Liver (tissue), 3 donors: ENCODE results near the gene CAMSAP1.

Experiments used
- ATF3 ChIP-seq: IDR thresholded peaks from 2 replicates; pipeline ENCODE4 v1.6.1; 2016; ENCODE audit warnings: antibody characterized with exemption
- CTCF ChIP-seq: fragments of 150-350 bp; IDR thresholded peaks from 2 replicates; pipeline ENCODE4 v1.5.1; 2017; ENCODE audit warnings: improper control_type of control experiment, low read depth, low read length; ENCODE audit not compliant: missing input control
- EGR1 ChIP-seq, 2 donors: IDR thresholded peaks; 2 replicates each; pipeline ENCODE4 v1.6.1; 2016 to 2018; ENCODE audit warnings: antibody characterized with exemption in 2 of 2, low read depth in 2 of 2
- GABPA ChIP-seq, 2 donors: IDR thresholded peaks in 1 of 2; conservative IDR thresholded peaks in 1 of 2; 2 replicates each; pipeline ENCODE4 v1.6.1; 2016; ENCODE audit warnings: antibody characterized with exemption in 2 of 2, mild to moderate bottlenecking in 1 of 2, moderate library complexity in 1 of 2
- JUND ChIP-seq, 2 donors: IDR thresholded peaks; 2 replicates each; pipeline ENCODE4 v1.6.1; 2016; ENCODE audit warnings: antibody characterized with exemption in 2 of 2
- MAX ChIP-seq: IDR thresholded peaks from 2 replicates; pipeline ENCODE4 v1.6.1; 2016; ENCODE audit warnings: antibody characterized with exemption
- RXRA ChIP-seq, 2 donors: IDR thresholded peaks; 2 replicates each; pipeline ENCODE4 v1.6.1; 2017 to 2018; ENCODE audit warnings: antibody characterized with exemption in 2 of 2, mild to moderate bottlenecking in 1 of 2
- TAF1 ChIP-seq: conservative IDR thresholded peaks from 2 replicates; pipeline ENCODE4 v1.6.1; 2016; ENCODE audit warnings: antibody characterized with exemption, mild to moderate bottlenecking
- YY1 ChIP-seq: IDR thresholded peaks from 2 replicates; pipeline ENCODE4 v1.6.1; 2016; ENCODE audit warnings: antibody characterized with exemption, mild to moderate bottlenecking
- TF ChIP-seq, protein P1 (sequence below): IDR thresholded peaks from 2 replicates; pipeline ENCODE4 v1.6.1; 2016; ENCODE audit warnings: antibody characterized with exemption
- TF ChIP-seq, protein P2 (sequence below): IDR thresholded peaks from 2 replicates; pipeline ENCODE4 v1.6.1; 2016; ENCODE audit warnings: antibody characterized with exemption, mild to moderate bottlenecking
- donor health status: healthy.
- donor health status: healthy.

DNA sequence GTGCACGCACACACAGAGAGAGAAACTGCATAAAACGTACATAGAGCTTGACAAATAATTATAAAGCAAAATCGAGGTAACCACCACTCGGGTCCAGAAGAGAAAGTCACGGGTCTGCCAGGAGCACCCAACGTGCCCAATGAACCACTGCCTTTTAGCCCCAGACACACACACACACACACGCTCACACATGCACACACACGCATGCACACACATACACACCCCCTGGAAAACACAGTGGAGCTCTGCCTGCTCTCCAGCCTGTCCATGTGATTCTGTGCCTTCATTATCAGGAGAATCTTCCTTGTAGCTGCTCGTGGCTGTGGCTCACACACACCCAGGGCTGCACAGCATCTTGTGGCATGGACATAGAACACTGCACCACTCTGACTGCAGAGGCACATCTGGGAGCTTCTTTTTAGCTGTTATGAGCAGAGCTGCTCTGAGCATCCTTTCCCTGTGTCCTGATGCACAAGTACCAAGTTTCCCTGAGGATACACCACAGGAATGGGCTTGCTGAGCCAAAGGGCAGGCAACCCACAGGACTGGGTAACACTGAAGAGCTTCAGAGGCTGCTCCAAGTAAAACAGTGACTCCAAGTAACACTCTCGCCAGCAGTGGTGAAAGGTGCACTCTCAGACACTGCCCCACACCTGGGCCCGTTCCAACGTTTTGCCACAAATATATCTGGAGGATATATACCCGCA is 58.9 kb downstream of the CAMSAP1 start:
- TF ChIP-seq JUND (IDR thresholded peaks at IDR 0.05) (no peak), CTCF (no peak), MAX (no peak), ATF3 (no peak), GABPA (IDR thresholded peaks at IDR 0.05 in 1 of 2, conservative IDR thresholded peaks at IDR 0.05 in 1 of 2) (no peak), TAF1 (no peak), YY1 (no peak), RXRA (IDR thresholded peaks at IDR 0.05) (no peak), EGR1 (IDR thresholded peaks at IDR 0.05; ENCODE audit: low read depth in 2 of 2) (no peak)
- TF ChIP-seq, protein P1, sequence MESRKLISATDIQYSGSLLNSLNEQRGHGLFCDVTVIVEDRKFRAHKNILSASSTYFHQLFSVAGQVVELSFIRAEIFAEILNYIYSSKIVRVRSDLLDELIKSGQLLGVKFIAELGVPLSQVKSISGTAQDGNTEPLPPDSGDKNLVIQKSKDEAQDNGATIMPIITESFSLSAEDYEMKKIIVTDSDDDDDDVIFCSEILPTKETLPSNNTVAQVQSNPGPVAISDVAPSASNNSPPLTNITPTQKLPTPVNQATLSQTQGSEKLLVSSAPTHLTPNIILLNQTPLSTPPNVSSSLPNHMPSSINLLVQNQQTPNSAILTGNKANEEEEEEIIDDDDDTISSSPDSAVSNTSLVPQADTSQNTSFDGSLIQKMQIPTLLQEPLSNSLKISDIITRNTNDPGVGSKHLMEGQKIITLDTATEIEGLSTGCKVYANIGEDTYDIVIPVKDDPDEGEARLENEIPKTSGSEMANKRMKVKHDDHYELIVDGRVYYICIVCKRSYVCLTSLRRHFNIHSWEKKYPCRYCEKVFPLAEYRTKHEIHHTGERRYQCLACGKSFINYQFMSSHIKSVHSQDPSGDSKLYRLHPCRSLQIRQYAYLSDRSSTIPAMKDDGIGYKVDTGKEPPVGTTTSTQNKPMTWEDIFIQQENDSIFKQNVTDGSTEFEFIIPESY, result no peak
- TF ChIP-seq, protein P2, sequence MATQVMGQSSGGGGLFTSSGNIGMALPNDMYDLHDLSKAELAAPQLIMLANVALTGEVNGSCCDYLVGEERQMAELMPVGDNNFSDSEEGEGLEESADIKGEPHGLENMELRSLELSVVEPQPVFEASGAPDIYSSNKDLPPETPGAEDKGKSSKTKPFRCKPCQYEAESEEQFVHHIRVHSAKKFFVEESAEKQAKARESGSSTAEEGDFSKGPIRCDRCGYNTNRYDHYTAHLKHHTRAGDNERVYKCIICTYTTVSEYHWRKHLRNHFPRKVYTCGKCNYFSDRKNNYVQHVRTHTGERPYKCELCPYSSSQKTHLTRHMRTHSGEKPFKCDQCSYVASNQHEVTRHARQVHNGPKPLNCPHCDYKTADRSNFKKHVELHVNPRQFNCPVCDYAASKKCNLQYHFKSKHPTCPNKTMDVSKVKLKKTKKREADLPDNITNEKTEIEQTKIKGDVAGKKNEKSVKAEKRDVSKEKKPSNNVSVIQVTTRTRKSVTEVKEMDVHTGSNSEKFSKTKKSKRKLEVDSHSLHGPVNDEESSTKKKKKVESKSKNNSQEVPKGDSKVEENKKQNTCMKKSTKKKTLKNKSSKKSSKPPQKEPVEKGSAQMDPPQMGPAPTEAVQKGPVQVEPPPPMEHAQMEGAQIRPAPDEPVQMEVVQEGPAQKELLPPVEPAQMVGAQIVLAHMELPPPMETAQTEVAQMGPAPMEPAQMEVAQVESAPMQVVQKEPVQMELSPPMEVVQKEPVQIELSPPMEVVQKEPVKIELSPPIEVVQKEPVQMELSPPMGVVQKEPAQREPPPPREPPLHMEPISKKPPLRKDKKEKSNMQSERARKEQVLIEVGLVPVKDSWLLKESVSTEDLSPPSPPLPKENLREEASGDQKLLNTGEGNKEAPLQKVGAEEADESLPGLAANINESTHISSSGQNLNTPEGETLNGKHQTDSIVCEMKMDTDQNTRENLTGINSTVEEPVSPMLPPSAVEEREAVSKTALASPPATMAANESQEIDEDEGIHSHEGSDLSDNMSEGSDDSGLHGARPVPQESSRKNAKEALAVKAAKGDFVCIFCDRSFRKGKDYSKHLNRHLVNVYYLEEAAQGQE, result no peak
